GM03348 (cell line): Measurements from ENCODE around the gene FNDC3B.

Experiments used
- DNase-seq: peaks from one replicate; pipeline ENCODE4 v3.0.0; 2012; ENCODE audit warnings: low spot score

FNDC3B gene

DNA sequence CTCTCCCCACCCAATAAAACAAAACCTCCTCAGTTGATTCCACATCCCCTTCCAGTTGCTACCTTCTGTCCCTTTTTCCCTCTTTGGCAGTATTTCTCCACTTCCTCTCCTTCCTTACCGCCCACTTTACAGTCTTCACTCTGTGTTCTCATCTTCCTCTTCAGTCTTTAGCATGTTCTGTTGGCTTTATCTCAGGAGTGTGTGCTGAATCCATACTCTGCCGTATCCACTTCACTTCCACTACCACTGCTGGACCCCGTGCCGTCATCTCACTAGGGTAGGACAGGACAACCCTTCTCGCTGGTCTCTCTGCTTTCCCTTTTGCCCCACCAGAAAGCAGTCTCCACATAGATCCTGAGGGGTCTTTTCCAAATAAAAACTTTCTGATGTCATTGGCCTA is 74.3 kb downstream of the FNDC3B start:
- DNase-seq, result no peak

DNA sequence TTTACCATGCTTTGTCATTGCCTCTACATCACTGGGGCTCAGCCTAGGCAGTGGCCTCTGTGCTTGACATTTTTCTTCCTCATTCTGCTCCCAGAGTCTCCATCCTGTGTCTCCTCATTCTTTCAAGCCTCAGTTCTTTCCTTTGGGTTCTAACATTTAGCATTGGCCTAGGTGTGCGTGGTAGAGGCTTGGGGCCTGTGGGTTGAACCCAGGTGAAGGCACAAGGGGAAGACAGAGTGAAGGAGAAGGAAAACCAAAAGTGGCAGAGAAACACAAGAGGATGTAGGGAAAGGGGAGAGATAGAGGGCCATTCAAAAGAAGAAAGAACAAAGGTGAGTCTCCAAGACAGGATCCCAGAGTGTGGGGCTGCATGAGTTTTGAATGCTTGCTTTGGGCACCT is 75.7 kb downstream of the FNDC3B start:
- no peak for DNase-seq

DNA sequence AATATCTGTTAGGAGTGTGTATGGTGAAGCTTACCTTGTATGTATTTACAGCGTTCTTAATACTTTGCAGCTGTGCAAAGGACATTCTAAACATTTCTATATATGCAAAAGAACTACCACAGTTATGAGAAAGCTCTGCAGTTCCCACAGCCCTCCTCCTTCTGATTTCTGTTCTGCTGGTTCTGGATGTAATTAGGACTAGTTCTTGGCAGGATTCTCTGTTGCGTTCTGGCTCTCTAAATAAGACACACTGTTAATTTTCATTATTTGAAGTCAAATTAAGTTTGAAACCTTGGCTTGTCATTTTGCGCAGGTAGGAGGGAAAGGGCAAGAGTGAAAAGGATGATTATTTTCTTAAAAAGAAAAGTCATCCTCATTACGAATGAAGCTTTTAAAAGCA is 76.4 kb downstream of the FNDC3B start:
- no peak for DNase-seq

DNA sequence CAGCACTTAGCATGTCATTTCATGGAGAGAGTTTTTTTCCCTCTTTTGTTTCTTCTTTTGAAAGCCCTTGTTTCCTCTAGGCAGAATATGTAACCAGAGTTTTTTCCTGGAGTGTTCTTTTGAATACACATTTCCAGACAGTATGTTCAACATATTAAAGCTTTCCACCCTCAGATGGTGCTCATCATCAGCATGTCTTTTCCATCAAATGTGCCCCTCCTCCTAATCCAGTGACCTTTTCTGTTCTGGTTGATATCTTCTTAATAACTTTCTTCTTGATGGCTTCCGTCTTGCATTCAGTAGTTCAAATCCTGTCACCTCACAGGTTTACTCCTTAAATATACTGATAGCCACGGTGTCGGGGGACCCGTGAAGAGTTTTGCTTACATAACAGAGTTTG is 78.6 kb downstream of the FNDC3B start:
- no peak for DNase-seq

DNA sequence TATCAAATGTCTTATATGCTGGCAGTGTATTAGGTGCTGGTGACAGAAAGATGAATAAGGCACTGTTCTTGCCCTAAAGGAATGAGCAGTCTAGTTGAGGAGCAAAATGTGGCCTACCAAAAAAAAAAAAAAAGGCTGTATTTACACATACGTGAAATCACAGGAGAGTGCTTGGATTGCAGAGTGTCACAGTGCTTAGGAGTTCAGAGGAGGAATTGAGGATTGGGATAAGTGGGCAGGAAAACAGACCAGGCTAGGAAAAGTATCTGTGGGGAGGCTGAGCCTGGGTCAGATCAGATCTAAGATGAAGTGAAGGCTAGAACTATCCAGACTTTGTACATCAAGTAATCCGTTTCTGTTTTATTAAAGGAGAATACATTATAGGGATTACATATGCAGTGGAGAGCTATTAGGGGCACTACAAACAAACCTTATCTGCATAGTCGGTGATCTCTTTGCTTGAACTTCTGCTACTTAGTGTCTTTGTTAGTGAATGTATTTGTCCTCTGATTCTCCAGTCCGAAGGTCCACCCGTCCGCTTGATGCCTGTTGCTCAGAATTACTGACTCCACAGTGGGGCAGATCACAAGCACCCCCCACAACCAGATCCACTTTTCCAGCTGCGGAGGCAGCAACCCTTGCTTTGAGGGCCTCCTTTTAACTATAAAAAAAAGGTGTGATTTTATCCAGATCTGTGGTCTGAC is 80.0 kb downstream of the FNDC3B start:
- DNase-seq, result no peak

DNA sequence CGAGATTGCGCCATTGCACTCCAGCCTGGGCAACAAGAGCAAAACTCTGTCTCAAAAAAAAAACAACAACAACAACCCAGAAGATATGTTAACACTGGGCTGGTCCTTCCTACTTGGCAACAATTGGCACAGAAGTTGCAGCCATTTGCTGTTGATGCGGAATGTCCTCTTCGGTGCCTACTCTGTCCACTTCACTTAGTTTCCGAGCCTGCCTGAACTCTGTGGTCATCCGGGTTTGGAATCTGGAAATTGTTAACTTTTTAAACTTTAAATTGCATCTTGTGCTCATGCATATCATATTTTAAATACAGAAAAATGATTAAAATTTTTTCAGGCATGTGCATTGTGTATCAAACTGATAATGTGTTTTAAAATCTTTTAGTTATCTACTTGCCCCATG is 81.5 kb downstream of the FNDC3B start:
- DNase-seq, result no peak

DNA sequence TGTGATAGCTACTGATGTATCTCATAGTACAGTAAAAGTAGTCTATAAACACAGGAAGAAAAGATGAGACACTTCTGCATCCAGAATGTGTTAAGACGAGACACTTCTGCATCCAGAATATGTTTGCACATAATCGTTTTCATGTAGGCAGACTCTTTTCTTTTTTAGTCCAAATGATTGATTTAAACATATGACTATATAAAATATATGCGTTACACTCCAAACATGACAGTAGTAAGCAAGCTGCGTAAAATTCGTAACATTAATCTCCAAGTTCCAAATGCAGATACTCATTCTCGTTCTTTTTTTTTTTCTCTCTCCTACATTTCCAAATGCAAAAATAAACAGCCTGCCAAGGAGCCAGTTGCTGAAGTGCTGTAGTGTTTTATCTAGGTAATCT is 82.6 kb downstream of the FNDC3B start:
- no peak for DNase-seq

DNA sequence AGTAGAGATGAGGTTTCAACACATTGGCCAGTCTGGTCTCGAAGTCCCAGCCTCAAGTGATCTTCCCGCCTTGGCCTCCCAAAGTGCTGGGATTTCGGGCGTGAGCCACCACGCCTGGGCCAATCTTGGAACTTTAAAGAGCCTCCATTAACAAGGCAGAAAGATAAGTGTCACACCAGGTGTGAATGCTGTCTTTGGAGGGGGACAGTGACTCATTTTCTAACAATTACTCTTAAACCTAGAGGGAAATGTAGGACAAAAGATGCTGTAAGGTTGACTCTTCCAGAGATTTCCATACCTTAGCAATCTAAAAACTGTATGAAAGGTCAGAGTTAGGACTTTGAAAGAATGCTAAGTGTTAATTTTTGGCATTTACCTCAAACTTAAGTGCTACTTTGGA is 84.9 kb downstream of the FNDC3B start:
- no peak for DNase-seq

DNA sequence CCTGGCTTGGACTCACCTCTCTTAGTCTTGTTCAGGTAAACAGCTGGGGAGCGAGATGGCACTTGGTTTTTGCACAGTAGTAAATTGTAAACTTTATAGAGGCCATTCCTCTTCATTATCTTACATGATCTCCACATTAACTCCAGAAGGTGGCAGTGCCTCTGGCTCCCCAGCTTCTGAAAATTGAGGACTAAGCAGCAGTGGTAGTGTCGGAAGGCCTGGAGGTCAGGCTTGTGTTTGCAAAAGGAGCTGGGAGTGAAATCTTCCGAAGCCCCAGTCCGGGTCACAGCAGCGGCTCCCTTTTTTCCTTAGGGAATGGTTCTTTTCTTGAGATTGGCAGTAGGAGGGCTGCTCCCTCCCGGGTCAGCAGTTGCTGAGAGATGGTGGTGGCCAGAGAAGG is 85.7 kb downstream of the FNDC3B start:
- no peak for DNase-seq

DNA sequence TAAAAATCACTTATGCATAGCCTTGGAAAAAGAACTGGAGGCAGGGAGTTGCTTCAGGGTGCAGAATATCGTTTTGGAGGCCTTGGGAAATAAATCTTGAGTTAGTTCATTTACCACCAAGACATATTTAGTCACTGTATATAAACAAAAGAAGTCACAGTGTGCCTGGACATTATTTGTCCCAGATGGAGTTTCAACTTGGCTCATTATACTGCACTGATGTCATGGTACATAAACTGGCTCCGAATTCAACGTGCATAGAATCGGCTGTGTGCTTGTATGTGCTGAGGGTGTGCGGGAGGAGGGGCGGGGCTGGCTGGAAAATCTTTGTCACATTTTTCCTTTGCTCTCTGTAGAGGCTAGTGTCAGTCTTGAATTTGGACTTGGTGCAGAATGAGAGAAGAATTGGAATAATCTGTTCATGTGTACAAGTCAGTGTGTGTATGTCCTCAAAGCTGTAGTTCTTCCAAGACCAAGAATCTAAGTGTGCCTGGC is 86.6 kb downstream of the FNDC3B start:
- DNase-seq, result peak; percentile 47

DNA sequence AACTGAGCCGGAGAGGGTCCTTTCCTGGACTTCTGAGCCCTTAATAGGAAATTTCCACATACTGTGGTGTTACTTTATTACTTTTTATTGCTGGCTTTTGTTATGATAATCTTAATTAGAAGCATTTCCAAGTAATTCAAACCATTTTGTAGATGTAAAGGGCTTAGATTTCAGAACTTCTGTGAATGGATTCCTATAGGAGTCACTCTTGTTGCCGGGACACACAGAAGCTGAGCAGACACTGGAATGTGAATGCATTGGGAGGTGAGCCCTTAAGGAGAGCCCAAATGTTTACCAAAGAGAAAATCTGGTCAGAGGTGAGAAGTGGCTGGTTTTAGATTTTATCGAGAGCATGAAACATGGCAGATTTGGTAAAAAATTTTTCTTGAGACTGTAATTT is 87.4 kb downstream of the FNDC3B start:
- DNase-seq, result no peak

DNA sequence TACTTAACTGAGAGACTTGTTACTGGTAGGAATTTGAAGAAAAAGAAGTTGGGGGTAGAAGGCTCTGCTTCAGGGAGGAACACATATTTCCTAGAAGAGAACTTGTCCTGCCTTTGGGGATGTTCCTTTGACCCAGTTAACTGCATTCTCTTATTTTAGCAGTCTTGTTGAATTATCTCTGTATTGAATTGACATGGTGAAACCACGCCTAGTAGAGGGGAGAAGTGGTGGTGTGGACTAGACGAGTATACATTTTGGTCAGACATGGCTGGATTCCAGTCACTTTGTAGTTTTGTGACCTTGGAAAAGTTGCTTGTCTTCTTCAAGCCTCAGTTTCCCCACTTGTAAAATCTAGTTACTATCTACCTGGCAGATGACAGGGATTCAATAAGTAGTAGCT is 87.8 kb downstream of the FNDC3B start:
- DNase-seq, result no peak

DNA sequence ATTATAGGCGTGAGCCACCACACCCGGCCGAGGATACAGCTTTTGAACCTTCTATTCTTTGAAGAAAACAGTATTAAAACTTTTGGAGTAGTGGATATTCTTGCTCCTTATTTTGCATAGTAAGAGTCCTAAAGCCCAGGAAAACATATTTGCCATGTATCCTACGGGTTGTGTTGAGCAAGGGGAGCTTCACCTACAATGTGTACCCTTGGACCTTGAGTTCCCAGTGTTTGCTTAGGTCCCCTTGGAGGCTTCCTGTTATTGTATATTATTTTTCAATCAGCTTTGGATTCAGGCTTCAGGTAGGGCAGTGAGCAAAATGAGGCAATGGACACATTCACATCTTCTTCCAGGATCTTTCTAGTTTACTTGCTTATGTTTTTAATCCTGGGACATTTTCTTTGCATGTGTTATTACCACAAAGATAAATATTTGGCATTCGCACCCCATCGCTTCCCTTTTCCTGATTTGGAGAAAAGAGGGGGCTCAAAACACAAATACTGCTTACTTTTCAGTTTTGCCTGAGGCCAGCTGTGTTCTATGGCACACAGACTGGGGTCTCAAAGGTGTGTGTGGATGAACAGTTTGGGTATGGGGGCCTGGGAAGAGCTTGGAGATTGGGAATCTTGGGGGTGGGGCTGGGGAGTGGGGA is 88.7 kb downstream of the FNDC3B start:
- DNase-seq, result no peak

DNA sequence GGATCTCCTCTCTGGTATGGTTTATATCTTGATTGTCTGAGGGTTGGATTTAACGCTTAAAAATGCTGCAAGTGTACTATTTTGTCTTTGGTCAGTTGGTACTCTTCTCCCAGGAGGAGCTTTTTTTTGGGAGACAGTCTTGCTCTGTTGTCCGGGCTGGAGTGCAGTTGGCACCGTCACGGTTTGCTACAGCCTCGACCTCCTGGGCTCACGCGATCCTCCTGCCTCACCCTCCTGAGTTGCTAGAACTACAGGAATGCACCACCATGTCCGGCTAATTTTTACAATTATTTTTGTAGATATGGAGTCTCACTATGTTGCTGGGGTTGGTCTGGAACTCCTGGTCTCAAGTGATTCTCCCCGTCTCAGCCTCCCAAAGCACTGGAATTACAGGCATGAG is 89.5 kb downstream of the FNDC3B start:
- no peak for DNase-seq

DNA sequence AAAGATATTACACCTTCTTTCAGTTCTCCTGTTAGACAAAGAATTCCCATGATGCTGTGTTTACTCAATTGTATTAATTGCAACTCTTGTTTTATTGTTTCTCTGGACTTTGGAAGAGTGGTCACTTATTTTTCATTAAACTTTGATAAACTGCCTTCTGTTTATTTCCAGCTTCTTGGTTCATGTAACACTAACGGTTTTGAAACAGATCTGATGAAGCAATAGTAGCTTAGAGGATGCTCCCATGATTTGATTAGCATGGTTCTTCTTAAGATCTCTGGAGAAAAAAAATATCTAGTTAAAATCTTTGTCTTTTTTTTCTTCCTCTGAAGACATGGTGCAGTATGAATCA is 90.1 kb downstream of the FNDC3B start:
- DNase-seq, result no peak

DNA sequence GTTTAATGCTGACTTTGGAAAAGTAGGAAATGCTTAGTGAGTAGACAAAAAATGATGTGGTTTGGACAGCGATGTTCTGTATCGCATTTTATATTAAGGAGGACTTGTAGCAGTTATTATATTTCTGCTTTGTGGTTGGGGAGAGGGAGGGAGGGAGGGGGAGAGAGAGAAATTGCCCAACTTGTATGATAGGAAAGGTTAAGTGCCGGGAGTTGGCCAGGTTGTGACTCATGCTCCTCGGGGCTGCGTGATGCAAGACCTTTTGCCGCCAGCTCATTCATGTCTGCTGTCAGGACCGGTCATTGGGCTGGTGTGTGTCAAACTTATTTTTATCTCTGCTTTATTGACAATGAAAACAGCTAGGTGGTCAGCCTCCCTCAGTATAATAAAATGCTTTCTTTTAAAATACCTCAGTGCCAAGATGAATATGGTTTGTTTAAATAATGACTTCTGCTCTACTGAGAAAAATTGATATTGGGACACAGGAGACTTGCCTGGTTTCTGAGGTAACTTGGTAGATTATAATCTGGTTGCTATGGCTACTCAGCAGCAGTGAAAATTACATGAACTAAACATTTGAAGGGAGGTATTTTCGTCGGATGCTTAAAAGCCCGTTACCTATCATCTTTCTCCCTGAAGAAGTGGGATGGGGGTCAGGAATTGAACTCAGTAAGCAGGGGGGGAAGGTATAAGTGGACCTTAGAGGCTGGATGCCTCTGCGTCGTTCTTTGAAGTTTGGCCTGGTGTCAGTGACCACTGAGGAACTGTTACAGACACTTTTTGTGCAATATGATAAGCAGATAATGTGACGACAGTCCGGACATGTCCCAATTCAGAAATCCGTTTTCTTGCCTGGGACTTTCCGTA is 90.7 kb downstream of the FNDC3B start:
- DNase-seq, result peak; percentile 89

DNA sequence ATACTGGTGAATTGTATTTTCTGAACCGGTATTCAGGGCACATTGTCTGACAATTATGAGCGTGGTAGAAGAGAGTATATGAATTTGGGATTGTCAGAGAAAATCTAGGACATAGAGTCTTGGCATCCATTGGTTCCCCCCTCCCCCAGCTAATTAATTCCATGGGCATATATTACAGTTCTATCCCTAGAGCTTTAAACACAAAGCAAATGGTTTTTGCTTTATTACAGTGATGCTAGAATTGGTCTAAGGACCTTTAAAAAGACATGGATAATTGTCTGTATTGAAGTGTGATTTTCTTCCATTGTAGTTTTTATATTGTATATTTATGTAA is 91.3 kb downstream of the FNDC3B start:
- DNase-seq, result no peak

DNA sequence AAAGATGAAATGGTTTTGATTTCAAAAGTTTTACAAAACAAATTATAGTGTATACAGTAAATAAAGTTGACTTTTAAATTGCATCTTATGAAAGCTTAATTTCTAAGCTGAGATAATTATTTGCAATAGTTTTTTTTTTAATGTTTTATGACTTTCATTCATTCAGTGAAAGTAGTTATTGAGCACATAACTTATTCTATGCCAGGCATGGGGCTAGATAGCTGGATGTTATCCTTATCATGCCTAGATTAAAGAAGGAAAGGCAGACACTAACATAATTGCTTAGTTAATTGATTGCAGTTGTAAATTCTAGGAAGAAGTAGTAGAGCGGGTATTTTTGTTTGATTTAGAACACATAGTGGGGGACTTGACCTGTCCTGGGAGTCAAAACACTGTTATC is 92.4 kb downstream of the FNDC3B start:
- DNase-seq, result no peak

DNA sequence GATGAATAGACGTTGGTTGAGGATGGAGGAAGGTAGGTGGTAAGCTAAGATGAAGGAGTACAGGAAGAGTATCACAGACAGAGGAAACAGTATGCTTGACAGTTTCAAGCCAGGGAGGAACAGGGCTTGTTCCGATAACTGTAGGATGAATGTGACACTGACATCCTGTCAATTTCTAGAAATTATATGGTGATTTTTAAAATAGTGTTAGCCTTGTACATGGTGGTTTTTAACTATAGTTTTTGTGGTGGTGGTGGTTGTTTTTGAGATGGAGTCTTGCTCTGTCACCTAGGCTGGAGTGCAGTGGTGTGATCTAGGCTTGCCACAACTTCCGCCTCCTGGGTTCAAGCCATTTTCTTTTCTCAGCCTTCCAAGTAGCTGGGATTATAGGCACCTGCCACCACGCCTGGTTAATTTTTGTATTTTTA is 92.8 kb downstream of the FNDC3B start:
- DNase-seq, result no peak

DNA sequence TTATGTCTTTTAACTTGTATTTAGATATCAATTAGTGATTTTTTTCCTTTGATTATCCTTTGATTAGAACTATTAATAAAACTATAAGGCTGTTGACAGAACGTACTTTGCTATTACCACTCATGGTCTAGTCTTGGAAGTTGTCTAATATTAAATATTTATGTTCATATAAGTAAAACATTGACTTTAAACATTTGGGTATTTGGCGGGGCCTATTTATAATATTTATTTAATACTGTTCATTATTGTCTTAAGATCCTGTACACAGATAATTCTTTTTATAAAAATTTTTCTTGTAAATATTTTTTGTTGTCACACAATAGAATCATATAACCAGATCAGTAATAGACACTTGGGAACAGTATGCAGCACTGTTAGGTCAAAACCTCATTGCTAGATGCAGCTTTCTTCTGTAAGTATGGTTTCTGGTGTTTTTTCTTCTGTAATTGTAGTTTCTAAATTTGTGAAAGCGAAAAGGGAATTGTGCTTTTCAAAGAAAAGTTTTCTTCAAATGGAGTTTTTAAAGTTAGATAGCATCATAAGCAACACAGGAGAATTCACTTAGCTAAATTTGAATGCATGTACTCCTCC is 93.4 kb downstream of the FNDC3B start:
- no peak for DNase-seq

DNA sequence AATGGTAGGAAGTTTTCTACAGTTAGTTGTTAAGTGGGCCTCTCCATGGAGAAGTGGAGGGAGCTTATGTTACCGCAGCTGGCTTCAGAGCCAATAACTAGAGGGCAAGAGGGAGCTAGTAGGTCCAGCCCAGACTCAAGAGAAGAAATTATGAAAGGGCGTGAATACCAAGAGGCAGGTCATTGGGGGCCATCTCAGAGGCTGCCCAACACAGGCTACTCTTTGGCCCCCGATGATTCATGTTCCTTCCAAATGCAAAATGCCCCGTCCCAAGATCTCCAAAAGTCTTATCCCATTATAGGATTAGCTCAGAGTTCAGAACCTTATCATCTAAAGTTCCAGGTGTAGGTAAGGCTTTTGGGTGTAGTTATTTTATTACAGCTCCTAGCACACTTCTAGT is 94.5 kb downstream of the FNDC3B start:
- no peak for DNase-seq

DNA sequence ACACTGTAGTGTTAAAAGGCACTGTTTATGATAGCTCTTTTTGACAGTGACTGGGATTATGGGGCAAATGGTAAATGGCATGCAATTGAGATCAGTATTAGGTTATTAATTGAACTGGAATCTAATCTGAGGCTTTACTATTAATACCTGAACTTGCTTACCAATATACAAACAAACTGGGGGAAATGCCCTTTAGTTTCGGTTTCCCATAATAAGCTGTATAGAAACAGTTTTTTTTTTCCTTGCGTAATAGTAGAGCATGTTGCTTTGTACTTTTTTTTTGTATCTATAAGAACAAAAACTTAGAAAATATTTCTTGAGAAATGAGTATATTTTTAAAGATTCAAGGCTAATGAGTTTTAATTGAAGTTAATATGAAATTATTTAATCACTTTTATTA is 95.0 kb downstream of the FNDC3B start:
- no peak for DNase-seq

DNA sequence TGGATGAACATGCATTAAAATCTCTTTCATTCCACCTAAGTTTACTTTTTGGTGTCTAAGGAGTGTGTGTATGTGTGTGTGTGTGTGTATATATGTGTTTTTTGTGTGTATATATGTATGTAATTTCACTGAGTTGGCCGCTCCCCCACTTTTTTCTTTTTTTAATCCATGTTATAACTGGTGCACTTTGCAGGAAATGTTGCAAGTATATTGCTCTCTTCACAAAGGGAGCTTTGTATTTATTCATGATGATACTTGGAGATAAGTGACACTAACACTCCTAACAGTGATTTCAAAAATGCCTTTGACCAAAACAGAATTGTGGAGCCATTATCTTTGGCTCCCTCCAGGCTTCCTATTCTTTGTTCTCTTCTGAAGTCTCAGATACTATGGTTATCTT is 95.8 kb downstream of the FNDC3B start:
- no peak for DNase-seq
